Brain microvascular endothelial cell (primary cell): Measurements from ENCODE around the gene GARNL3.
A peak's percentile ranks its signal among the peaks of the same experiment; 100 is the strongest.

ENCODE experiments used
- DNase-seq: peaks from one replicate; pipeline ENCODE4 v3.0.0-alpha.2; 2020
- H3K27ac ChIP-seq: fragments of 250-450 bp; sonication (Bioruptor Pico); 2 replicates; pipeline ENCODE4 v1.5.1; 2020; ENCODE audit warnings: mild to moderate bottlenecking, moderate library complexity
- H3K27me3 ChIP-seq: fragments of 250-450 bp; sonication (Bioruptor Pico); replicated peaks from 2 replicates; pipeline ENCODE4 v1.5.1; 2020; ENCODE audit warnings: mild to moderate bottlenecking
- H3K36me3 ChIP-seq: fragments of 250-450 bp; sonication (Bioruptor Pico); replicated peaks from 2 replicates; pipeline ENCODE4 v1.5.1; 2020; ENCODE audit warnings: mild to moderate bottlenecking
- H3K4me3 ChIP-seq: 2 replicates; pipeline ENCODE4 v1.5.1; 2011; ENCODE audit warnings: low read depth, mild to moderate bottlenecking, control low read depth, low read length, moderate library complexity
- in situ Hi-C: cut with HindIII; loops from 2 replicates; pipeline ENCODE4 v1.10.0; 2017; ENCODE audit warnings: low sequenced_read_pairs, low pct_ligation_motif_present
- TF ChIP-seq, protein P1 (sequence below): IDR thresholded peaks from 2 replicates; pipeline ENCODE4 v1.5.1; 2011; ENCODE audit warnings: low read depth, mild to moderate bottlenecking, moderate library complexity, low read length, control low read depth, inconsistent platforms; ENCODE audit errors: missing control alignments

GARNL3 gene

DNA sequence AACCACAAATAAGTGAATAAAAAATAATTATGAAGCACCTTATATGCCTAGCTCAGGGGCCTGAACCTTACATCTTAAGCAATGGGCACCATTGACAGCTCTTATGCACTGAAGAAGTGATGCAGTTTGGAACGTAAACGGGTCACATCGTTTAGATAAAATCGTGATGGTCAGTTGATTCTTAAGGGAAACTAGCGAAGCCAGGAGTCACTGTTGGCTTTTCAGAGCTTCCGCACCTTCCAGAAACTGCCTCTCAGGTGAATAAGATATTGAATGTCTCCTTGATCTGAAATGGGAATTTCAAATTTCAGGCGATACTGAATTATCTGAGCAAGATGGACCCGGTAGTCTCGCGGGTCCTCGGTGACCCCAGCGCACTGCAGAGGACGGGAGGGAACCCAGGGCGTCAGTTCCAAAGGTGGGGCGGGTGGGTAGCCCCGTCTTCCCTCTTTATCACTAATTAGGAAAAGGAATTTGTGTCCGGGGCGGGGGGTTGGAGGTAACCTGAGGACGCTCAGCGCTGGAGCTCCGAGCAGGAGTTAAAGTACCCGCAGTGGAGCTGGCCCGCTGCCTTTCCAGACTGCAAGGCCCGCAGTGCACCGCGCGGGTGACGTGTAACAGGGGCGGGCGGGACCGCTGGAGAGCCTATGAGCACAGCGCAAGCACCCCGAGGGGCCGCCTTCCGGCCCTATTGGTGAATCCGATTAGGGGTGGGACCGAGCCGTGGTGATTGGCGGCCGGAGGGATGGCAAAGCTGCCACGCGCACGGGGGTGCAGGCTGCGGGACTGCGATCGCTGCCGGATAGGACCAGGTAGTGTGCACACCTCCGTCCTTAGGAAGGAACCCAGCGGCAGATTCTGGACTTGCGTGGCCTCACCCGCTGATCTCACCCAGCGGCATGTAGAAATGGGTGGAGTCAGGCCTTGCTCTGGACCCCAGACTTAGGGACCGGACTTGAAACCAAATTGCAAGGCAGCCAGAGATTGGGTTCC is 19.7 kb upstream of the GARNL3 start:
- in situ Hi-C loops, result no loop called here

DNA sequence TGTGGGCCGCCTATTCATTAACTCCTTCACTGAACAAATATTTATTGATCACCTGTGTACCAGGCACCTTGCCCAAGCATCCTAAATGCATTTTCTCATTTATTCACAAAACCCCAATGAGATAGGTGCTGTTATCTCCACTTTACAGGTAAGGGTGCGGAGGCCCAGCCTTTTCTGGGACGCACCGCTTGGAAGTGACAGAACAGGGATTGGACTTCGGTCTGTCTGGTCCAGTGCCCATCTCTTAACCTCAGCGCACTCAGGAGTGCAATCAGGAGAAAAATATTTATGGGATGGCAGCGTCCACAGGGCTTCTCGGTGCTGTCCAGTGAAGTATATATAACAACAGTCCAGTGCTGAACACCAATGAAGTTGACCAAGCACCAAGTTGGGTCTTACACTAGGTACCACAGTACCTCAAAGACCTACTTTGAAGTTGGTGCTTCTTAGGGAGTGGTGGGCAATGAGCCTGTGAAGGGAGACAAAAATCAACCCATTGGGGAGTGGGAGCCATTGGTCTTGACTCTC is 18.9 kb upstream of the GARNL3 start:
- Histone ChIP-seq H3K27ac (no peak overlapping the region), H3K36me3 (no peaks in the 10 kb centered on the region), H3K4me3 (peak overlapping the region; percentile 83), H3K27me3 (no peaks in the 10 kb centered on the region)
- in situ Hi-C loops, result no loop called here
- TF ChIP-seq, protein P1, sequence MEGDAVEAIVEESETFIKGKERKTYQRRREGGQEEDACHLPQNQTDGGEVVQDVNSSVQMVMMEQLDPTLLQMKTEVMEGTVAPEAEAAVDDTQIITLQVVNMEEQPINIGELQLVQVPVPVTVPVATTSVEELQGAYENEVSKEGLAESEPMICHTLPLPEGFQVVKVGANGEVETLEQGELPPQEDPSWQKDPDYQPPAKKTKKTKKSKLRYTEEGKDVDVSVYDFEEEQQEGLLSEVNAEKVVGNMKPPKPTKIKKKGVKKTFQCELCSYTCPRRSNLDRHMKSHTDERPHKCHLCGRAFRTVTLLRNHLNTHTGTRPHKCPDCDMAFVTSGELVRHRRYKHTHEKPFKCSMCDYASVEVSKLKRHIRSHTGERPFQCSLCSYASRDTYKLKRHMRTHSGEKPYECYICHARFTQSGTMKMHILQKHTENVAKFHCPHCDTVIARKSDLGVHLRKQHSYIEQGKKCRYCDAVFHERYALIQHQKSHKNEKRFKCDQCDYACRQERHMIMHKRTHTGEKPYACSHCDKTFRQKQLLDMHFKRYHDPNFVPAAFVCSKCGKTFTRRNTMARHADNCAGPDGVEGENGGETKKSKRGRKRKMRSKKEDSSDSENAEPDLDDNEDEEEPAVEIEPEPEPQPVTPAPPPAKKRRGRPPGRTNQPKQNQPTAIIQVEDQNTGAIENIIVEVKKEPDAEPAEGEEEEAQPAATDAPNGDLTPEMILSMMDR, result no peak
- no peak for DNase-seq

More for the DNA sequence above, 19.7 kb upstream of the GARNL3 start:
- no peaks in the 10 kb centered on the region for H3K36me3 ChIP-seq
- H3K27me3 ChIP-seq, result no peaks in the 10 kb centered on the region
- TF ChIP-seq, protein P1, result peak; percentile 8
- peak; percentile 94 for DNase-seq
- H3K4me3 ChIP-seq, result peak overlapping the region; percentile 83
- peak overlapping the region; percentile 32 for H3K27ac ChIP-seq

DNA sequence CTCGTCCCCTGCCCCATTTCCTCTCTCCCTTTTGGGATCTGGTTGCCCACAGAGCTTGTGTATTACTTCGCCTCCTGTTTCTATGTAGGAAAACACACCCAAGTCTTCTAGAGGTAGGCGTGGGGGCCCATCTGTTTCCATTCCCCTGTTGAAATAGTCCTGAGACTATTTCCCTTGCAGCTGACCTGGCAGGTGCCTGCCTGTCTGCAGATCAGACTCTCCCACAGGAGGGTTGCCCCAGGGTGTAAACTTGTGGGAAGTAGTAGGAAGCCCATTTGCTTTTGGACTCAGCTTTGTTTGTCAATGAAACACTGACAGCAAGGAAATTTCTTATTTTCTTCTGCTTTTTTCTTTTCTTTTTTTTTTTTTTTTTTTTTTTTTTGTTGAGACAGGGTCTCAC is 16.3 kb upstream of the GARNL3 start:
- in situ Hi-C loops, result no loop called here
- Histone ChIP-seq H3K27ac (no peak overlapping the region), H3K27me3 (no peaks in the 10 kb centered on the region), H3K4me3 (no peak overlapping the region), H3K36me3 (no peaks in the 10 kb centered on the region)
- TF ChIP-seq, protein P1, result no peak
- no peak for DNase-seq

DNA sequence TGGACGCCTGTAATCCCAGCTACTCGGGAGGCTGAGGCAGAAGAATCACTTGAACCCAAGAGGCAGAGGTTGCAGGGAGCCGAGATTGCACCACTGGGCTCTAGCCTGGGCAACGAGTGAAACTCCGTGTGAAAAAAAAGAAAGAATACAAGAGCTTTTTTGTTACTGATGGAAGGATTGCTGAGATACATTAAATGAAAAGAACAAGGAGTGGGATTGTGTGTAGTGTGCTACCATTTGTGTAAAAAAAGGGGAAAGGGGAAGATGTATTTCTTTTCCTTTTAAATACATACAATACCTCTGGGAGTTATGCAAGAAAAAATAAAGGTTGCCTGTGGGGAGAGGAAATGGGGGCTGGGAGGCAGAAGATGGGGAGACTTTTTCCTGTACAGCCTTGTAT is 14.7 kb upstream of the GARNL3 start:
- no peak for DNase-seq
- TF ChIP-seq, protein P1, result no peak
- Histone ChIP-seq H3K27ac (no peak overlapping the region), H3K36me3 (no peaks in the 10 kb centered on the region), H3K27me3 (no peaks in the 10 kb centered on the region), H3K4me3 (no peak overlapping the region)
- in situ Hi-C loops, result no loop called here

DNA sequence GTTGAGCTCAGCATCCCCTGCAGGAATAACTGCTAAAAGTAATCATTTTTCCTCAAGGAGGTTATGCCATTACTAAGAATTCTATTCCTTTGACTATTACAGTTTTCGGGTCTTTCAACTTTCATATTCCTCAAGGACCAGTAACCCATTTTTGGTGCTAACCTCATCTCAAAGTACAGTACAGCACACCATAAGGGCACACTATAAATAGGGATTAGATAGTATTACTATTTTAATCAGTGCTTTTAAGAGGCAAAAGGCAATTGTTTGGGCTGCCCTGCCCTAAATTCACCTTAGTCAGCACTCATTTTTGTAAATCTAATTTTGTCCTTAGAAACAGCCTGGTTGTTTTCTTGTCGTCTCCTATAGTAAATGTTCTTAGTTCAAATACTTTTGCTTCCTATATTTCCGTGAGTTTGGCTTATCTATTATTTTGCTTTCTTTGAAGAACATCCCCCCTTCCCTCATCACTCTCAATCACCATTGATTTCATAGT is 13.6 kb upstream of the GARNL3 start:
- in situ Hi-C loops, result no loop called here
- H3K27me3 ChIP-seq, result no peaks in the 10 kb centered on the region
- H3K4me3 ChIP-seq, result no peak overlapping the region
- DNase-seq, result no peak
- TF ChIP-seq, protein P1, result no peak
- no peaks in the 10 kb centered on the region for H3K36me3 ChIP-seq
- H3K27ac ChIP-seq, result no peak overlapping the region
